Fibroblast of villous mesenchyme (primary cell): Measurements from ENCODE around the gene SLC22A7. TPM values are rescaled to one million over a fixed set of nuclear protein-coding genes. Genes with fewer than 3 reads are reported as not detected.
A peak's percentile ranks its signal among the peaks of the same experiment; 100 is the strongest.

Experiments used
- DNase-seq: peaks from one replicate; pipeline ENCODE4 v3.0.0-alpha.2; 2010; ENCODE audit warnings: low read depth
- H3K4me3 ChIP-seq: 2 replicates; pipeline ENCODE4 v1.5.1; 2011; ENCODE audit warnings: low read depth, mild to moderate bottlenecking, low read length
- CTCF ChIP-seq: IDR thresholded peaks from 2 replicates; pipeline ENCODE4 v1.5.1; 2012; ENCODE audit warnings: low read depth, mild to moderate bottlenecking, low read length; ENCODE audit not compliant: insufficient read depth
- total RNA-seq: library from RNA; depleted of rRNA; stranded (reverse); fragments of >200 nt; gene quantifications from 2 replicates; pipeline ENCODE4 v1.2.3, GENCODE V29; 2012

Gene SLC22A7
- total RNA-seq, 1 donor = not detected

GRCh38 chr6:43303751-43304331, 5.8 kb downstream of the SLC22A7 start:
- no peak for TF ChIP-seq CTCF
- no peak overlapping the region for H3K4me3 ChIP-seq
- DNase-seq = no peak

GRCh38 chr6:43304361-43304760, 6.3 kb downstream of the SLC22A7 start:
- H3K4me3 ChIP-seq = no peak overlapping the region
- no peak for DNase-seq
- TF ChIP-seq CTCF = no peak

GRCh38 chr6:43304882-43305281, 6.8 kb downstream of the SLC22A7 start:
- no peak overlapping the region for H3K4me3 ChIP-seq
- DNase-seq = no peak
- TF ChIP-seq CTCF = no peak

- no peak overlapping the region for H3K4me3 ChIP-seq
- TF ChIP-seq CTCF = no peak
- no peak for DNase-seq
These were observed 8.0 kb downstream of the SLC22A7 start for GRCh38 chr6:43306086-43306485.

GRCh38 chr6:43307451-43308100, 9.5 kb downstream of the SLC22A7 start:
- TF ChIP-seq CTCF = no peak
- no peak for DNase-seq

GRCh38 chr6:43308101-43308989, 10.3 kb downstream of the SLC22A7 start, which contains the start of gene CRIP3:
CRIP3 (minus strand) TSS chr6:43308826; CDS start chr6:43308792, 34 bp downstream.
- peak; percentile 19 for TF ChIP-seq CTCF
- peak; percentile 6 for DNase-seq
- peak within 1 kb of the TSS; percentile 39 for H3K4me3 ChIP-seq

More at GRCh38 chr6:43307451-43308100, 9.5 kb downstream of the SLC22A7 start:
- no peak overlapping the region for H3K4me3 ChIP-seq
